Kidney (tissue), 14 donors: ENCODE results near the gene SLC1A2. TPM values are rescaled to one million over a fixed set of nuclear protein-coding genes. Genes with fewer than 3 reads are reported as not detected.

Source experiments
- DNase-seq, 5 donors: peaks; one replicate each; pipeline ENCODE4 v3.0.0-alpha.2; 2013 to 2020
- FAIRE-seq: peaks from 2 replicates; lab custom pipeline; 2012; peaks lifted over from hg19 to GRCh38; lab: Jason Lieb, UNC
- H3K27ac ChIP-seq, 2 donors: one replicate each; pipeline ENCODE4 v1.7.0; 2013; ENCODE audit warnings: low read depth in 2 of 2, low read length in 2 of 2, inconsistent platforms in 1 of 2
- H3K27me3 ChIP-seq: one replicate; pipeline ENCODE4 v1.7.1; 2013; ENCODE audit warnings: low read length, inconsistent platforms; ENCODE audit not compliant: control insufficient read depth, insufficient read depth
- H3K36me3 ChIP-seq, 3 donors: one replicate each; pipeline versions ENCODE4 v1.7.0 to v1.7.1; 2013; ENCODE audit warnings: low read length in 3 of 3, control low read depth in 1 of 3, inconsistent platforms in 1 of 3; ENCODE audit not compliant: insufficient read depth in 3 of 3, control insufficient read depth in 2 of 3
- H3K4me1 ChIP-seq, 3 donors: one replicate each; pipeline versions ENCODE4 v1.7.0 to v1.7.1; 2013; ENCODE audit warnings: low read length in 3 of 3, inconsistent platforms in 1 of 3, low read depth in 1 of 3; ENCODE audit not compliant: control insufficient read depth in 2 of 3, insufficient read depth in 2 of 3
- H3K4me3 ChIP-seq, 3 donors: one replicate each; pipeline versions ENCODE4 v1.7.0 to v1.8.1; 2013; ENCODE audit warnings: low read length in 3 of 3, control low read depth in 1 of 3, inconsistent platforms in 1 of 3
- H3K9ac ChIP-seq, 3 donors: one replicate each; pipeline versions ENCODE4 v1.7.0 to v1.7.1; 2013; ENCODE audit warnings: low read length in 3 of 3, control low read depth in 1 of 3, inconsistent platforms in 1 of 3
- H3K9me3 ChIP-seq, 3 donors: one replicate each; pipeline versions ENCODE4 v1.7.0 to v1.7.1; 2013; ENCODE audit warnings: low read length in 3 of 3, control low read depth in 1 of 3, inconsistent platforms in 1 of 3; ENCODE audit not compliant: control insufficient read depth in 2 of 3, insufficient read depth in 1 of 3
- intact Hi-C: fragments of 100-400 bp; cut with DNase I; formaldehyde crosslinking; loops from one replicate; pipeline ENCODE4 v1.11.1; 2022
- polyA plus RNA-seq: library from polyadenylated mRNA; stranded (reverse); fragments of 350-450 nt; fragmentation: Illumina TruSeq; extraction: RNeasy Lipid Tissue Mini Kit (QIAGEN cat#74804); gene quantifications from one replicate; pipeline ENCODE4 v1.2.3, GENCODE V29; 2014; ENCODE audit warnings: low read depth, low replicate concordance; ENCODE audit not compliant: insufficient read depth
- total RNA-seq: library from RNA; stranded (reverse); fragmentation: NEBNext Ultra II Directional; extraction: Animal tissue kit (Norgen Biotek cat#: 25700); gene quantifications from one replicate; pipeline ENCODE4 v1.2.1, GENCODE V29; 2021
- TF ChIP-seq, protein P1 (sequence below): IDR thresholded peaks from 3 replicates; pipeline ENCODE4 v1.5.1; 2012; ENCODE audit warnings: mild to moderate bottlenecking, moderate library complexity, borderline replicate concordance; ENCODE audit not compliant: insufficient read depth; ENCODE audit errors: extremely low read depth
- donor health status: control.
- donor health status: control.
- donor health status: control.
- donor health status: control.
- donor health status: control.
- donor health status: DM: yes; HTN: yes; CAD: no.
- donor health status: Normal renal cell carcinoma (clear cell type).

The SLC1A2 gene
- total and polyA plus RNA-seq, 2 donors from 2014 or later, result 0.11 to 0.28 TPM

DNA sequence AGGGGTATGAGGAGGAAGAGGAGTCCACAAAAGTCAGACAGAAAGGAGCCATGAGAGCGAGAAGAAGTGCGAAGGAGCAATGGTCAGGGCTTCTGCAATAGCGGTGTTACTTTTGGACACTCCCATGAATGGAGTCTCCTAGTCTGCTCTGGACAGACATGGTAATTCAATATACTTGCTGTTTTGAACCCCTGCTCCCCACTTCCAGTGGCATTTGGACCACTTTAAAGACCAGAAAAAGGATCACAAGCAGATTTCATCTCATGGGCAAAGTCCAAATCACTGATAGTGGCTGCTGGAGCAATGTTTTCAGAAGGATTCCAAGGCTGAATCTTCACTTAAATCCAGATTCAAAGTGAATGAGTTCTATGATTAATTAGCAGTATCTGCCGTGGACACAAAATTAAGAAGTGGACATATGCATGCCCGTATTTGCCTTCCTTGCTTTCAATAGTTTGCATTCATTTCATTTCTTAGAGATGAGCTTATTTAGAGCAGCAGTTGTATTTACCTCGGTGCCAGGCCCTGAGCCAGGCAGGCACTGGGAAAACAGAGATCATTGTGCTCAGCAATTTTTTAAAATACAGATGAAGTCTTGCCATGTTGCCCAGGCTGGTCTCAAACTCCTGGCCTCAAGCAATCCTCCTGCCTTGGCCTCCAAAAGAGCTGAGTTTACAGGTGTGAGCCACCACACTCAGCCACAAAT is 72.0 kb downstream of the SLC1A2 start:
- Histone ChIP-seq H3K27me3 (no peaks in the 10 kb centered on the region), H3K9me3 (no peaks in the 10 kb centered on the region), H3K4me1 (no peaks in the 10 kb centered on the region), H3K36me3 (no peaks in the 10 kb centered on the region), H3K9ac (no peak overlapping the region), H3K4me3 (no peak overlapping the region), H3K27ac (no peak overlapping the region)
- DNase-seq, result no peak
- TF ChIP-seq, protein P1, sequence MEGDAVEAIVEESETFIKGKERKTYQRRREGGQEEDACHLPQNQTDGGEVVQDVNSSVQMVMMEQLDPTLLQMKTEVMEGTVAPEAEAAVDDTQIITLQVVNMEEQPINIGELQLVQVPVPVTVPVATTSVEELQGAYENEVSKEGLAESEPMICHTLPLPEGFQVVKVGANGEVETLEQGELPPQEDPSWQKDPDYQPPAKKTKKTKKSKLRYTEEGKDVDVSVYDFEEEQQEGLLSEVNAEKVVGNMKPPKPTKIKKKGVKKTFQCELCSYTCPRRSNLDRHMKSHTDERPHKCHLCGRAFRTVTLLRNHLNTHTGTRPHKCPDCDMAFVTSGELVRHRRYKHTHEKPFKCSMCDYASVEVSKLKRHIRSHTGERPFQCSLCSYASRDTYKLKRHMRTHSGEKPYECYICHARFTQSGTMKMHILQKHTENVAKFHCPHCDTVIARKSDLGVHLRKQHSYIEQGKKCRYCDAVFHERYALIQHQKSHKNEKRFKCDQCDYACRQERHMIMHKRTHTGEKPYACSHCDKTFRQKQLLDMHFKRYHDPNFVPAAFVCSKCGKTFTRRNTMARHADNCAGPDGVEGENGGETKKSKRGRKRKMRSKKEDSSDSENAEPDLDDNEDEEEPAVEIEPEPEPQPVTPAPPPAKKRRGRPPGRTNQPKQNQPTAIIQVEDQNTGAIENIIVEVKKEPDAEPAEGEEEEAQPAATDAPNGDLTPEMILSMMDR, result no peak
- intact Hi-C loops, result no loop called here
- FAIRE-seq, result no peak

DNA sequence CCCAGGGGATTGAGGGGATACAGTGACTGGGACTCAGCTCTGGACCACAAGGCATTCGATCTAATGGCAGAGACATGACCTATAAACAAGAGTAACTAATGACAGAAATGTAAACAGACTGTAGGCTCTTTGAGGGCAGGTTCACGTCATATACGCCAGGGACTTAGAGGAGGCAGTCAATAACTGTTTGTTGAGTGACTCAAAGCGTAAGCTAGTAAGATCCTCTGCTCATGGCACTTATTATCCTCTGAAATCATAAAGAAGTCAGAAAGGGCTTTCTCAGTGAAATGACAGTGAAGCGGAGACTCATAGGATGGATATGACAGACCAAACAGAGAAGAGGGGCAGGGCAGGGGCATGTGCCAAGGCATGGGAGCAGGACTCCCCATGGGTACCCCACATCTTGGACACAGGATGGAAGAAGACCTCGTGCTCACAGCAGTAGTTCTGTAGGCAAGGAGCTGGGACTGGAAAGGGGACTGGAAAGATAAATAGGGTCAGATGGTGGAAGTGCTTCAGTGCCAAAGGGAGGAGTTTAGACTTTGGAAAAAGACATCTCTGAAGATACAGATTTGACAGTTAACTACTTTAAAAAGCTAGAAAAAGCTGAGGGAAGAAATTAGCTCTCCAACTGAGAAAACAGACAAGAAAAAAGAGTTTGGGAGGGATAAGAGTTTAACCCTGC is 72.7 kb downstream of the SLC1A2 start:
- H3K4me3 ChIP-seq, result no peak overlapping the region
- H3K9me3 ChIP-seq, result no peaks in the 10 kb centered on the region
- no peaks in the 10 kb centered on the region for H3K4me1 ChIP-seq
- H3K36me3 ChIP-seq, result no peaks in the 10 kb centered on the region
- intact Hi-C loops, result no loop called here
- no peak overlapping the region for H3K9ac ChIP-seq
- no peak for FAIRE-seq
- H3K27ac ChIP-seq, result no peak overlapping the region
- DNase-seq, result no peak
- TF ChIP-seq, protein P1, result no peak
- no peaks in the 10 kb centered on the region for H3K27me3 ChIP-seq

DNA sequence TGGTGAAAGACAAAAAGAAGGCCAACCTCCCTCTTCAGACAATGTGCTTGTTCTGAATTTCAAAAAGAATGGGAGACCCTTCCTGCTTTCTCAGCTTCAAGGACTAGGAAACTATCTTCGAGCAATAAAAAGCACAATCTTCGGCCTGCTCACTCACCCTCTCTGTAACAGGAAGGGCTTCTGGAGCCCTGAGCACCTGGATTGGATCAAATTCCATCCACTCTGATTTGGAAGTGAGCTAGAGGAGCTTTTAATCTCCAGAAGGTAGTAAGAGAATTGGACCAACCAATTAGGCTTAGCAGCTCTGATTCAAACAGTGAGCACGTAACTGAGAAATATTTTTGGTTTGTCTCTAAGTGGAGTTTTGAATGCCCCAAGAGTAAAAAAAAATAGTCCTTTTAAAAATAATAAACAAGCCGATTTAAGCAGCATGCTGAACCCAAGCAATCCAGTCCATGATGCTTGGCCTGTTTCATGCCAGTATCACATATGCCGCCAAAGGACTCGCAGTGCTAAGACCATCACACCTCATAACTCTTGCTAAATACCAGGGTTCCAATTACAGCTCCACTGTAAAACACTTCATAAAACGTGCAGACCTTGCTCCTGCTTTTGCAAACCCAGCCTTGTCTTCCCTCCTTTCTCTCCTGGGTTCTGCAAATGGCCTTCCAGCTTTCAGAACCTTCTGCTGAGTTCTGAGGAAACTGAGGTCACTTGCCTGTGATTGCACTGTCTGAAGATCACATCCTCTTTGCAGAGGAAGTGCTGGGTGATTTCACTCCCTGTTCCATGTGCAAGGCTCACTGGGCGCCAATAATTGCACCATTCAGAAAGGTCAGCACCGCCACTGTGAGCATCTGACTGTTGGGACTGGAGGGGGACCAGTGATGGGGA is 74.4 kb downstream of the SLC1A2 start:
- intact Hi-C loops, result no loop called here
- H3K27me3 ChIP-seq, result no peaks in the 10 kb centered on the region
- H3K4me3 ChIP-seq, result no peak overlapping the region
- H3K36me3 ChIP-seq, result no peaks in the 10 kb centered on the region
- H3K9ac ChIP-seq, result no peak overlapping the region
- no peak overlapping the region for H3K27ac ChIP-seq
- FAIRE-seq (no peak), DNase-seq (peak in 4 of 5 donors; percentile 49 to 87 (median 74))
- TF ChIP-seq, protein P1, result no peak
- H3K9me3 ChIP-seq, result no peaks in the 10 kb centered on the region
- H3K4me1 ChIP-seq, result no peaks in the 10 kb centered on the region
